ENCODE data around the gene RORB.

Gene RORB

GRCh38 chr9:74501570-74501969 is 4.4 kb downstream of the RORB start:
- H3K4me3 Mint-ChIP-seq, result no peak overlapping the region

GRCh38 chr9:74503219-74503618 is 6.1 kb downstream of the RORB start:
- H3K36me3 Mint-ChIP-seq (ENCODE audit: low read depth), result no peaks in the 10 kb centered on the region
- peaks cover 85% of the 10 kb centered on the region for H3K27me3 Mint-ChIP-seq (ENCODE audit: low read depth)
- H3K4me3 Mint-ChIP-seq, result no peak overlapping the region
- peaks cover 20% of the 10 kb centered on the region for H3K4me1 Mint-ChIP-seq
- no peaks in the 10 kb centered on the region for H3K9me3 Mint-ChIP-seq
- no peak overlapping the region for H3K27ac Mint-ChIP-seq
- TF ChIP-seq CTCF (IDR thresholded peaks at IDR 0.05; ENCODE audit: unreplicated experiment in 3 of 3), result no peak

More at GRCh38 chr9:74501570-74501969, 4.4 kb downstream of the RORB start:
- Mint-ChIP-seq H3K27me3 (ENCODE audit: low read depth) (peaks cover 89% of the 10 kb centered on the region), H3K36me3 (ENCODE audit: low read depth) (no peaks in the 10 kb centered on the region), H3K27ac (no peak overlapping the region), H3K9me3 (no peaks in the 10 kb centered on the region), H3K4me1 (peaks cover 29% of the 10 kb centered on the region)
- no peak for TF ChIP-seq CTCF (IDR thresholded peaks at IDR 0.05; ENCODE audit: unreplicated experiment in 3 of 3)

GRCh38 chr9:74503666-74504065 is 6.5 kb downstream of the RORB start:
- Mint-ChIP-seq H3K4me1 (peaks cover 17% of the 10 kb centered on the region), H3K27ac (no peak overlapping the region), H3K36me3 (ENCODE audit: low read depth) (no peaks in the 10 kb centered on the region), H3K4me3 (no peak overlapping the region), H3K27me3 (ENCODE audit: low read depth) (peaks cover 85% of the 10 kb centered on the region), H3K9me3 (no peaks in the 10 kb centered on the region)
- no peak for TF ChIP-seq CTCF (IDR thresholded peaks at IDR 0.05; ENCODE audit: unreplicated experiment in 3 of 3)

- no peak for TF ChIP-seq CTCF (IDR thresholded peaks at IDR 0.05; ENCODE audit: unreplicated experiment in 3 of 3)
- Mint-ChIP-seq H3K4me1 (no peaks in the 10 kb centered on the region), H3K36me3 (ENCODE audit: low read depth) (no peaks in the 10 kb centered on the region), H3K27ac (no peak overlapping the region), H3K9me3 (no peaks in the 10 kb centered on the region), H3K4me3 (no peak overlapping the region), H3K27me3 (ENCODE audit: low read depth) (peaks cover 64% of the 10 kb centered on the region)
Observed at GRCh38 chr9:74511333-74511732, 14.2 kb downstream of the RORB start.

- H3K4me1 Mint-ChIP-seq, result no peaks in the 10 kb centered on the region
- no peak overlapping the region for H3K27ac Mint-ChIP-seq
- H3K36me3 Mint-ChIP-seq (ENCODE audit: low read depth), result no peaks in the 10 kb centered on the region
- H3K9me3 Mint-ChIP-seq, result no peaks in the 10 kb centered on the region
- no peak for TF ChIP-seq CTCF (IDR thresholded peaks at IDR 0.05; ENCODE audit: unreplicated experiment in 3 of 3)
- peaks cover 56% of the 10 kb centered on the region for H3K27me3 Mint-ChIP-seq (ENCODE audit: low read depth)
- no peak overlapping the region for H3K4me3 Mint-ChIP-seq
Observed at GRCh38 chr9:74512416-74512815, 15.3 kb downstream of the RORB start.

- H3K27ac Mint-ChIP-seq, result no peak overlapping the region
- H3K9me3 Mint-ChIP-seq, result no peaks in the 10 kb centered on the region
- H3K36me3 Mint-ChIP-seq (ENCODE audit: low read depth), result no peaks in the 10 kb centered on the region
- H3K4me3 Mint-ChIP-seq, result no peak overlapping the region
- H3K4me1 Mint-ChIP-seq, result no peaks in the 10 kb centered on the region
- TF ChIP-seq CTCF (IDR thresholded peaks at IDR 0.05; ENCODE audit: unreplicated experiment in 3 of 3), result no peak
- peaks cover 56% of the 10 kb centered on the region for H3K27me3 Mint-ChIP-seq (ENCODE audit: low read depth)
Observed at GRCh38 chr9:74513221-74513620, 16.1 kb downstream of the RORB start.
